ENCODE data around the gene SPC25. TPM values are rescaled to one million over a fixed set of nuclear protein-coding genes. Genes with fewer than 3 reads are reported as not detected.
A peak's percentile ranks its signal among the peaks of the same experiment; 100 is the strongest.

Gene SPC25
- total and polyA plus RNA-seq, 4 donors: 0.58 to 8.2 (median 2.1) TPM; not detected in 1

- H3K36me3 ChIP-seq (ENCODE audit: control insufficient read depth in 4 of 4, insufficient read depth in 3 of 4, low read depth in 1 of 4, low read length in 3 of 4): no peaks in the 10 kb centered on the region
- no peak for TF ChIP-seq ATF3 (IDR thresholded peaks at IDR 0.05)
- TF ChIP-seq FOXA2 (IDR thresholded peaks at IDR 0.05): no peak
- no peak for TF ChIP-seq TAF1 (conservative IDR thresholded peaks at IDR 0.05)
- TF ChIP-seq CTCF (IDR thresholded peaks at IDR 0.05; ENCODE audit: low read depth, low read length, missing input control): no peak
- TF ChIP-seq RXRA (IDR thresholded peaks at IDR 0.05): no peak
- TF ChIP-seq MAX (IDR thresholded peaks at IDR 0.05): no peak
- TF ChIP-seq SP1 (IDR thresholded peaks at IDR 0.05): no peak
- TF ChIP-seq JUND (IDR thresholded peaks at IDR 0.05): no peak
- no peak for TF ChIP-seq RAD21 (IDR thresholded peaks at IDR 0.05)
- TF ChIP-seq NR2F2 (IDR thresholded peaks at IDR 0.05): no peak
- no peak for TF ChIP-seq HNF4G (IDR thresholded peaks at IDR 0.05)
- TF ChIP-seq EGR1 (IDR thresholded peaks at IDR 0.05; ENCODE audit: low read depth in 2 of 2): no peak
- no peak for TF ChIP-seq REST (IDR thresholded peaks at IDR 0.05)
- H3K27ac ChIP-seq (ENCODE audit: low read depth in 1 of 2, low read length in 2 of 2): no peak overlapping the region
Measured at GRCh38 chr2:168850846-168851245, 39.4 kb downstream of the SPC25 start.

GRCh38 chr2:168849610-168850009 is 40.6 kb downstream of the SPC25 start:
- no peak overlapping the region for H3K27ac ChIP-seq (ENCODE audit: low read depth in 1 of 2, low read length in 2 of 2)
- H3K36me3 ChIP-seq (ENCODE audit: control insufficient read depth in 4 of 4, insufficient read depth in 3 of 4, low read depth in 1 of 4, low read length in 3 of 4): no peaks in the 10 kb centered on the region
- WGBS: 46% methylated on average over 2 of the region's 2 CpGs
- no peak overlapping the region for H3K9ac ChIP-seq (ENCODE audit: low read depth in 1 of 2, low read length in 2 of 2)
- H3K4me3 ChIP-seq (ENCODE audit: low read depth in 1 of 3, low read length in 3 of 3): no peak overlapping the region
- peaks cover 0 to 3% (median under 1%) of the 10 kb centered on the region in 4 donors for H3K4me1 ChIP-seq (ENCODE audit: control insufficient read depth in 4 of 4, insufficient read depth in 4 of 4, low read length in 3 of 4)
- peak; percentile 55 for DNase-seq (ENCODE audit: low spot score)
- no peaks in the 10 kb centered on the region for H3K27me3 ChIP-seq (ENCODE audit: control insufficient read depth in 4 of 4, insufficient read depth in 4 of 4, low read length in 3 of 4)
- no peaks in the 10 kb centered on the region for H3K9me3 ChIP-seq (ENCODE audit: control insufficient read depth in 4 of 4, low read length in 3 of 4)
- TF ChIP-seq EGR1 (IDR thresholded peaks at IDR 0.05; ENCODE audit: low read depth in 2 of 2) (no peak), RXRA (IDR thresholded peaks at IDR 0.05) (peak in 1 of 2 donors; percentile 61), ATF3 (IDR thresholded peaks at IDR 0.05) (no peak), ZBTB33 (IDR thresholded peaks at IDR 0.05) (no peak), HNF4A (conservative IDR thresholded peaks at IDR 0.05) (peak; percentile 84 to 89), TAF1 (conservative IDR thresholded peaks at IDR 0.05) (no peak), NR2F2 (IDR thresholded peaks at IDR 0.05) (peak; percentile 55), MAX (IDR thresholded peaks at IDR 0.05) (no peak), HNF4G (IDR thresholded peaks at IDR 0.05) (peak; percentile 79), SP1 (IDR thresholded peaks at IDR 0.05) (peak; percentile 45), REST (IDR thresholded peaks at IDR 0.05) (no peak), FOXA2 (IDR thresholded peaks at IDR 0.05) (no peak), CTCF (IDR thresholded peaks at IDR 0.05; ENCODE audit: low read depth, low read length, missing input control) (peak; percentile 62), RAD21 (IDR thresholded peaks at IDR 0.05) (peak; percentile 74 to 80), YY1 (IDR thresholded peaks at IDR 0.05) (no peak)

More at GRCh38 chr2:168850846-168851245, 39.4 kb downstream of the SPC25 start:
- Histone ChIP-seq H3K9ac (ENCODE audit: low read depth in 1 of 2, low read length in 2 of 2) (no peak overlapping the region), H3K4me1 (ENCODE audit: control insufficient read depth in 4 of 4, insufficient read depth in 4 of 4, low read length in 3 of 4) (peaks cover 0 to 3% (median under 1%) of the 10 kb centered on the region in 4 donors), H3K4me3 (ENCODE audit: low read depth in 1 of 3, low read length in 3 of 3) (no peak overlapping the region), H3K27me3 (ENCODE audit: control insufficient read depth in 4 of 4, insufficient read depth in 4 of 4, low read length in 3 of 4) (no peaks in the 10 kb centered on the region), H3K9me3 (ENCODE audit: control insufficient read depth in 4 of 4, low read length in 3 of 4) (no peaks in the 10 kb centered on the region)
- no peak for DNase-seq (ENCODE audit: low spot score)
